H1 (cell line): ENCODE data around the gene PAQR7. TPM values are rescaled to one million over a fixed set of nuclear protein-coding genes. Genes with fewer than 3 reads are reported as not detected.

Experiments
- CTCF ChIA-PET: fragments of 300-600 bp; sonication (Branson Sonifier 250); formaldehyde crosslinking; loops from one replicate; lab custom pipeline; 2021; ENCODE audit not compliant: partially characterized antibody; lab: Charles Lee
- POLR2A ChIA-PET: fragments of 300-600 bp; sonication (Branson Sonifier 250); formaldehyde crosslinking; loops from one replicate; lab custom pipeline; 2021; ENCODE audit warnings: inconsistent platforms; ENCODE audit not compliant: partially characterized antibody; lab: Charles Lee
- DNase-seq, 2 experiments: peaks; one replicate each; pipeline versions ENCODE4 v3.0.0 to v3.0.0-alpha.2; 2010 to 2022; ENCODE audit warnings: low spot score in 2 of 2, low read depth in 1 of 2, mixed read lengths in 1 of 2
- FAIRE-seq: peaks from 2 replicates; lab custom pipeline; 2011; peaks lifted over from hg19 to GRCh38; lab: Jason Lieb, UNC
- H2AFZ ChIP-seq: 2 replicates; pipeline ENCODE4 v1.8.1; 2012; ENCODE audit warnings: low read length, inconsistent platforms
- H2AK5ac ChIP-seq: 2 replicates; pipeline ENCODE4 v1.6.1; 2013; ENCODE audit warnings: low read depth, low read length
- H2BK120ac ChIP-seq: replicated peaks from 2 replicates; pipeline ENCODE3; 2013; ENCODE audit warnings: low read depth, low read length, inconsistent platforms
- H2BK12ac ChIP-seq: 2 replicates; pipeline ENCODE4 v1.6.1; 2013; ENCODE audit warnings: low read depth, low read length
- H2BK15ac ChIP-seq: 2 replicates; pipeline ENCODE4 v1.6.1; 2013; ENCODE audit warnings: low read length
- H2BK20ac ChIP-seq: 2 replicates; pipeline ENCODE4 v1.6.1; 2013; ENCODE audit warnings: low read length
- H2BK5ac ChIP-seq: 2 replicates; pipeline ENCODE4 v1.6.1; 2013; ENCODE audit warnings: low read depth, low read length
- H3K14ac ChIP-seq: 2 replicates; pipeline ENCODE4 v1.6.1; 2013; ENCODE audit warnings: inconsistent platforms; ENCODE audit not compliant: insufficient read length
- H3K18ac ChIP-seq: 2 replicates; pipeline ENCODE4 v1.6.1; 2013; ENCODE audit warnings: low read length; ENCODE audit errors: extremely low read depth
- H3K23ac ChIP-seq: 2 replicates; pipeline ENCODE4 v1.6.1; 2013; ENCODE audit warnings: inconsistent platforms; ENCODE audit not compliant: insufficient read length
- H3K23me2 ChIP-seq: 2 replicates; pipeline ENCODE4 v1.6.1; 2013; ENCODE audit warnings: low read depth, low read length
- H3K27ac ChIP-seq: 2 replicates; pipeline ENCODE4 v1.6.1; 2011; ENCODE audit warnings: low read depth, low read length, inconsistent platforms
- H3K27me3 ChIP-seq, 4 experiments: replicated peaks in 1 of 4; 1 replicate in 1 of 4; 2 replicates in 3 of 4; pipeline versions ENCODE4 v1.6.1 to v1.8.1; 2011 to 2013; ENCODE audit warnings: low read length in 3 of 4, mild to moderate bottlenecking in 3 of 4, inconsistent platforms in 2 of 4, mixed read lengths in 2 of 4, moderate library complexity in 1 of 4; ENCODE audit not compliant: control insufficient read depth in 3 of 4, insufficient read depth in 3 of 4; ENCODE audit errors: extremely low read depth in 1 of 4
- H3K36me3 ChIP-seq, 4 experiments: 2 replicates each; pipeline versions ENCODE4 v1.6.1 to v1.8.1; 2011 to 2013; ENCODE audit warnings: mild to moderate bottlenecking in 4 of 4, low read length in 3 of 4, moderate library complexity in 2 of 4, control low read depth in 1 of 4, inconsistent platforms in 1 of 4; ENCODE audit not compliant: insufficient read depth in 4 of 4, control insufficient read depth in 2 of 4
- H3K4ac ChIP-seq: replicated peaks from 2 replicates; pipeline ENCODE3; 2013; ENCODE audit warnings: low read length, low read depth, mixed read lengths, inconsistent platforms; ENCODE audit not compliant: insufficient read length
- H3K4me1 ChIP-seq, 4 experiments: replicated peaks in 1 of 4; 1 replicate in 1 of 4; 2 replicates in 3 of 4; pipeline versions ENCODE4 v1.6.1 to v1.8.1; 2011 to 2013; ENCODE audit warnings: low read length in 3 of 4, inconsistent platforms in 2 of 4, mixed read lengths in 1 of 4; ENCODE audit not compliant: insufficient read depth in 4 of 4, control insufficient read depth in 3 of 4
- H3K4me2 ChIP-seq, 2 experiments: 2 replicates each; pipeline versions ENCODE4 v1.6.1 to v1.8.1; 2011 to 2013; ENCODE audit warnings: low read depth in 2 of 2, low read length in 2 of 2, control low read depth in 1 of 2, inconsistent platforms in 1 of 2, mild to moderate bottlenecking in 1 of 2; ENCODE audit not compliant: insufficient read depth in 1 of 2
- H3K4me3 ChIP-seq, 4 experiments: fragments of 200-600, 300-600 bp in 1 of 4; sonication (generic), shearing (Covaris generic), sonication (Bioruptor Twin) in 1 of 4; 2 replicates each; pipeline versions ENCODE4 v1.5.1 to v1.8.1; 2011 to 2016; ENCODE audit warnings: low read length in 4 of 4, low read depth in 3 of 4, control low read depth in 2 of 4, inconsistent platforms in 2 of 4, mild to moderate bottlenecking in 2 of 4, mixed read lengths in 1 of 4, moderate library complexity in 1 of 4; ENCODE audit not compliant: insufficient read depth in 2 of 4; ENCODE audit errors: extremely low read depth in 1 of 4
- H3K56ac ChIP-seq: replicated peaks from 2 replicates; pipeline ENCODE3; 2013; ENCODE audit warnings: low read depth, mild to moderate bottlenecking, mixed read lengths, low read length, inconsistent platforms; ENCODE audit not compliant: insufficient read length
- H3K79me1 ChIP-seq: 2 replicates; pipeline ENCODE4 v1.6.1; 2013; ENCODE audit warnings: low read depth, low read length, control low read depth
- H3K79me2 ChIP-seq, 2 experiments: 2 replicates each; pipeline versions ENCODE4 v1.6.1 to v1.8.1; 2012 to 2013; ENCODE audit warnings: low read length in 2 of 2, mild to moderate bottlenecking in 2 of 2, inconsistent platforms in 1 of 2; ENCODE audit not compliant: insufficient read depth in 2 of 2, control insufficient read depth in 1 of 2
- H3K9ac ChIP-seq, 4 experiments: replicated peaks in 1 of 4; 1 replicate in 1 of 4; 2 replicates in 3 of 4; pipeline versions ENCODE4 v1.6.1 to v1.8.1; 2011 to 2013; ENCODE audit warnings: low read depth in 3 of 4, low read length in 3 of 4, control low read depth in 2 of 4, mild to moderate bottlenecking in 2 of 4, moderate library complexity in 2 of 4, inconsistent platforms in 1 of 4; ENCODE audit errors: extremely low read depth in 1 of 4
- H3K9me3 ChIP-seq, 2 experiments: 2 replicates each; pipeline versions ENCODE4 v1.6.1 to v1.8.1; 2012 to 2013; ENCODE audit warnings: mild to moderate bottlenecking in 2 of 2, moderate library complexity in 2 of 2, control low read depth in 1 of 2, inconsistent platforms in 1 of 2, low read depth in 1 of 2, low read length in 1 of 2, mixed read lengths in 1 of 2; ENCODE audit not compliant: insufficient read depth in 2 of 2
- H4K20me1 ChIP-seq, 2 experiments: replicated peaks in 1 of 2; 2 replicates each; pipeline versions ENCODE3 to v1.8.1; 2011 to 2013; ENCODE audit warnings: inconsistent platforms in 2 of 2, low read length in 2 of 2, mild to moderate bottlenecking in 1 of 2; ENCODE audit not compliant: insufficient read depth in 2 of 2, control insufficient read depth in 1 of 2
- H4K5ac ChIP-seq: 2 replicates; pipeline ENCODE4 v1.6.1; 2013; ENCODE audit warnings: low read length, low read depth, mixed read lengths, inconsistent platforms; ENCODE audit not compliant: insufficient read length
- H4K8ac ChIP-seq: 2 replicates; pipeline ENCODE4 v1.8.0; 2013; ENCODE audit warnings: mild to moderate bottlenecking, moderate library complexity, low read length, inconsistent platforms; ENCODE audit not compliant: insufficient read depth; ENCODE audit errors: extremely low read depth
- H4K91ac ChIP-seq: replicated peaks from 2 replicates; pipeline ENCODE3; 2013; ENCODE audit warnings: low read length, mixed read lengths, inconsistent platforms; ENCODE audit not compliant: insufficient read length
- CEBPB ChIP-seq: IDR thresholded peaks from 2 replicates; pipeline ENCODE4 v1.6.1; 2012; ENCODE audit warnings: low read depth, low read length
- CTCF ChIP-seq, 3 experiments: IDR thresholded peaks; 1 replicate in 2 of 3; 2 replicates in 1 of 3; pipeline versions ENCODE4 v1.5.1 to v1.6.1; 2011; ENCODE audit warnings: low read length in 3 of 3, mild to moderate bottlenecking in 3 of 3, inconsistent platforms in 2 of 3, low read depth in 1 of 3, moderate library complexity in 1 of 3; ENCODE audit not compliant: insufficient read depth in 1 of 3; ENCODE audit errors: control extremely low read depth in 1 of 3
- E2F6 ChIP-seq: IDR thresholded peaks from 2 replicates; pipeline ENCODE4 v1.6.1; 2012; ENCODE audit warnings: inconsistent platforms
- EP300 ChIP-seq, 2 experiments: IDR thresholded peaks; 1 replicate in 1 of 2; 2 replicates in 1 of 2; pipeline ENCODE4 v1.6.1; 2011 to 2012; ENCODE audit warnings: low read depth in 2 of 2, low read length in 2 of 2, mild to moderate bottlenecking in 2 of 2, borderline replicate concordance in 1 of 2, inconsistent platforms in 1 of 2, moderate library complexity in 1 of 2
- RBBP5 ChIP-seq: IDR thresholded peaks from 2 replicates; pipeline ENCODE4 v1.7.1; 2012; ENCODE audit warnings: low read depth, mild to moderate bottlenecking, inconsistent platforms, low read length, moderate library complexity, borderline replicate concordance
- RXRA ChIP-seq: IDR thresholded peaks from 2 replicates; pipeline ENCODE4 v1.6.1; 2011; ENCODE audit warnings: low read depth, mild to moderate bottlenecking, low read length, moderate library complexity; ENCODE audit not compliant: insufficient read depth
- SAP30 ChIP-seq: fragments of 300-600 bp; sonication (generic); IDR thresholded peaks from 2 replicates; pipeline ENCODE4 v1.7.1; 2012; ENCODE audit warnings: low read length, moderate library complexity, mild to moderate bottlenecking, inconsistent platforms; ENCODE audit not compliant: insufficient read depth, insufficient replicate concordance
- WGBS, 2 experiments: shearing (Covaris generic) in 1 of 2; methylation state at CpG; one replicate each; pipeline versions ENCODE4 v1.1.6 to v1.1.7; 2013 to 2015; ENCODE audit warnings: low lambda C conversion rate in 2 of 2, mixed read lengths in 2 of 2, inconsistent platforms in 1 of 2, low coverage in 1 of 2, missing lambda C conversion rate in 1 of 2; ENCODE audit not compliant: insufficient replicate concordance in 2 of 2, insufficient coverage in 1 of 2, insufficient read length in 1 of 2; ENCODE audit errors: extremely low coverage in 1 of 2, missing lambda C conversion rate in 1 of 2; 5-methylcytosine and 5-hydroxymethylcytosine counted together
- polyA plus RNA-seq, 7 experiments: library from polyadenylated mRNA; depleted of rRNA in 3 of 7; stranded (reverse) in 5 of 7; unstranded in 2 of 7; fragments of >200 nt in 5 of 7; fragments of 200-250 nt in 2 of 7; gene quantifications; 1 replicate in 5 of 7; 2 replicates in 1 of 7; 4 replicates in 1 of 7; pipeline versions ENCODE4 v1.2.1 to v1.2.3, GENCODE V29; 2011 to 2013; ENCODE audit warnings: missing spikeins in 2 of 7, mixed read lengths in 2 of 7
- total RNA-seq: library from RNA; stranded (reverse); fragmentation: NEBNext Ultra II Directional; extraction: Animal tissue kit (Norgen Biotek cat#: 25700); gene quantifications from 2 replicates; pipeline ENCODE4 v1.2.1, GENCODE V29; 2021

Gene PAQR7
- total and polyA plus RNA-seq, 2 of the 8 experiments (the other 6 are each of a cell fraction or from before 2014, with no cell fraction given), result 7.3 to 7.4 TPM

- H3K23ac ChIP-seq, result no peak overlapping the region
- no peak overlapping the region for H4K5ac ChIP-seq
- peaks cover 10 to 41% (median 29%) of the 10 kb centered on the region in 4 experiments for H3K36me3 ChIP-seq
- DNase-seq, result no peak
- H2AFZ ChIP-seq, result no peak overlapping the region
- H3K9ac ChIP-seq, result no peak overlapping the region
- POLR2A ChIA-PET, result interaction anchor here (0.9 to 1.0 kb wide), 2 partner anchors 10 to 21 kb away, joined by 3 to 4 read pairs; no protein-coding TSS in a partner anchor
- H3K79me2 ChIP-seq, result peaks cover 0 to 23% of the 10 kb centered on the region in 2 experiments; a peak in 2 of 4 replicates
- H2BK20ac ChIP-seq, result no peak overlapping the region
- H3K18ac ChIP-seq, result no peak overlapping the region
- H2BK5ac ChIP-seq, result no peak overlapping the region
- no peak for FAIRE-seq
- no peaks in the 10 kb centered on the region for H3K4me1 ChIP-seq
- no peak overlapping the region for H4K91ac ChIP-seq
- H3K4ac ChIP-seq, result no peak overlapping the region
- H4K20me1 ChIP-seq, result peaks cover 0 to 4% of the 10 kb centered on the region in 2 experiments
- H2BK120ac ChIP-seq, result no peak overlapping the region
- CTCF ChIA-PET, result interaction anchor here (0.7 to 1.5 kb wide), 16 partner anchors 13 to 192 kb away, joined by 3 to 7 read pairs (median 3); no protein-coding TSS in a partner anchor
- H3K56ac ChIP-seq, result no peak overlapping the region
- H3K27me3 ChIP-seq, result no peaks in the 10 kb centered on the region
- no peak overlapping the region for H2BK15ac ChIP-seq
- no peaks in the 10 kb centered on the region for H3K9me3 ChIP-seq
- H3K4me3 ChIP-seq, result no peak overlapping the region
- no peak overlapping the region for H3K14ac ChIP-seq
- H2BK12ac ChIP-seq, result no peak overlapping the region
- no peak overlapping the region for H4K8ac ChIP-seq
- H2AK5ac ChIP-seq, result no peak overlapping the region
- WGBS, 2 experiments, result 87% methylated on average over 1 of the region's 1 CpG; no CpG with 5 or more reads in 1 of the 2 experiments
- H3K4me2 ChIP-seq, result no peak overlapping the region
- H3K27ac ChIP-seq, result no peak overlapping the region
- H3K79me1 ChIP-seq, result no peaks in the 10 kb centered on the region; the same call in 1 of the 2 replicates
- no peaks in the 10 kb centered on the region for H3K23me2 ChIP-seq
- TF ChIP-seq SAP30 (no peak), RBBP5 (no peak), CTCF (IDR thresholded peaks at IDR 0.05; ENCODE audit: control extremely low read depth in 1 of 3, insufficient read depth in 1 of 3, low read depth in 1 of 3, low read length in 3 of 3) (peak in 2 of 3 experiments; percentile 43 to 47; a peak in 3 of 4 replicates), RXRA (no peak), E2F6 (no peak), EP300 (IDR thresholded peaks at IDR 0.05; ENCODE audit: borderline replicate concordance in 1 of 2, low read depth in 2 of 2, low read length in 2 of 2) (no peak), CEBPB (no peak)
These were observed 38.1 kb downstream of the PAQR7 start for GRCh38 chr1:25837262-25837875.
